ENCODE measurements around the gene ZNF451.

ZNF451 gene

GRCh38 chr6:57108691-57109090 is 18.7 kb downstream of the ZNF451 start:
- TF ChIP-seq, protein P1, sequence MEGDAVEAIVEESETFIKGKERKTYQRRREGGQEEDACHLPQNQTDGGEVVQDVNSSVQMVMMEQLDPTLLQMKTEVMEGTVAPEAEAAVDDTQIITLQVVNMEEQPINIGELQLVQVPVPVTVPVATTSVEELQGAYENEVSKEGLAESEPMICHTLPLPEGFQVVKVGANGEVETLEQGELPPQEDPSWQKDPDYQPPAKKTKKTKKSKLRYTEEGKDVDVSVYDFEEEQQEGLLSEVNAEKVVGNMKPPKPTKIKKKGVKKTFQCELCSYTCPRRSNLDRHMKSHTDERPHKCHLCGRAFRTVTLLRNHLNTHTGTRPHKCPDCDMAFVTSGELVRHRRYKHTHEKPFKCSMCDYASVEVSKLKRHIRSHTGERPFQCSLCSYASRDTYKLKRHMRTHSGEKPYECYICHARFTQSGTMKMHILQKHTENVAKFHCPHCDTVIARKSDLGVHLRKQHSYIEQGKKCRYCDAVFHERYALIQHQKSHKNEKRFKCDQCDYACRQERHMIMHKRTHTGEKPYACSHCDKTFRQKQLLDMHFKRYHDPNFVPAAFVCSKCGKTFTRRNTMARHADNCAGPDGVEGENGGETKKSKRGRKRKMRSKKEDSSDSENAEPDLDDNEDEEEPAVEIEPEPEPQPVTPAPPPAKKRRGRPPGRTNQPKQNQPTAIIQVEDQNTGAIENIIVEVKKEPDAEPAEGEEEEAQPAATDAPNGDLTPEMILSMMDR (IDR thresholded peaks at IDR 0.05; ENCODE audit: low read depth, low read length): peak; percentile 25; the same call in 1 of the 2 replicates
- no peak for TF ChIP-seq EZH2phosphoT487 (IDR thresholded peaks at IDR 0.05; ENCODE audit: low read depth)
- Histone ChIP-seq H3K27ac (ENCODE audit: low read length) (peak overlapping the region; percentile 75), H3K4me1 (ENCODE audit: low read length) (peaks cover 53% of the 10 kb centered on the region), H3K9ac (ENCODE audit: low read length) (peak overlapping the region; percentile 41; the same call in 1 of the 2 replicates), H3K4me2 (ENCODE audit: low read length) (peak overlapping the region; percentile 79), H2AFZ (ENCODE audit: low read depth, low read length) (no peak overlapping the region), H4K20me1 (ENCODE audit: insufficient read depth, low read length) (peaks cover 63% of the 10 kb centered on the region), H3K36me3 (replicated peaks; ENCODE audit: low read depth, low read length) (peaks cover 32% of the 10 kb centered on the region), H3K27me3 (ENCODE audit: low read depth, low read length) (no peaks in the 10 kb centered on the region), H3K4me3 (ENCODE audit: low read length) (peak overlapping the region; percentile 53), H3K79me2 (ENCODE audit: low read length) (peaks cover 91% of the 10 kb centered on the region), H3K9me3 (ENCODE audit: insufficient read depth, low read length) (no peaks in the 10 kb centered on the region)

GRCh38 chr6:57109880-57110279 is 19.9 kb downstream of the ZNF451 start:
- no peaks in the 10 kb centered on the region for H3K27me3 ChIP-seq (ENCODE audit: low read depth, low read length)
- H4K20me1 ChIP-seq (ENCODE audit: insufficient read depth, low read length): peaks cover 52% of the 10 kb centered on the region
- H3K27ac ChIP-seq (ENCODE audit: low read length): no peak overlapping the region
- H3K4me3 ChIP-seq (ENCODE audit: low read length): no peak overlapping the region
- no peak overlapping the region for H2AFZ ChIP-seq (ENCODE audit: low read depth, low read length)
- H3K4me2 ChIP-seq (ENCODE audit: low read length): 0 out of 2 replicates have a peak overlapping the region, but pooled peaks have one; percentile 79
- TF ChIP-seq, protein P1 (IDR thresholded peaks at IDR 0.05; ENCODE audit: low read depth, low read length): no peak
- TF ChIP-seq EZH2phosphoT487 (IDR thresholded peaks at IDR 0.05; ENCODE audit: low read depth): no peak
- H3K36me3 ChIP-seq (replicated peaks; ENCODE audit: low read depth, low read length): peaks cover 22% of the 10 kb centered on the region
- H3K79me2 ChIP-seq (ENCODE audit: low read length): peaks cover 88% of the 10 kb centered on the region
- no peak overlapping the region for H3K9ac ChIP-seq (ENCODE audit: low read length)
- H3K9me3 ChIP-seq (ENCODE audit: insufficient read depth, low read length): no peaks in the 10 kb centered on the region
- H3K4me1 ChIP-seq (ENCODE audit: low read length): peaks cover 42% of the 10 kb centered on the region

DNA sequence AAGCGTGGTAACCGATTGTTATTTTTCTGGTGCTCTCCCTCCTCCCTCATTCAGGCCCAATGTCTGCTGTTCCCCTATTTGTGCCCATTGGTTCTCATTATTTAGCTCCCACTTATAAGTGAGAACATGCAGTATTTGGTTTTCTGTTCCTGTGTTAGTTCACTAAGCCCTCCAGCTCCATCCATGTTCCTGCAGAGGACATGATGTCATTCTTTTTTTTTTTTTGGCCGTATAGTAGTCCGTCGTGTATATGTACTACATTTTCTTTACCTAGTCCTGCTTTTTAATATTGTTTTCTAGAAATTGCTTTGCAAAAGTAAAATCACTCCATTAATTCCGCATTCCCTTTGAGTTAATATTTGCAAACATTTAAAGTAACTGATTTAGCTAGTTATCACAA is 23.1 kb downstream of the ZNF451 start:
- H3K79me2 ChIP-seq (ENCODE audit: low read length): peaks cover 85% of the 10 kb centered on the region
- H3K9me3 ChIP-seq (ENCODE audit: insufficient read depth, low read length): no peaks in the 10 kb centered on the region
- H3K4me3 ChIP-seq (ENCODE audit: low read length): no peak overlapping the region
- no peak overlapping the region for H2AFZ ChIP-seq (ENCODE audit: low read depth, low read length)
- H3K4me2 ChIP-seq (ENCODE audit: low read length): no peak overlapping the region
- no peaks in the 10 kb centered on the region for H3K27me3 ChIP-seq (ENCODE audit: low read depth, low read length)
- H3K4me1 ChIP-seq (ENCODE audit: low read length): peaks cover 22% of the 10 kb centered on the region
- TF ChIP-seq EZH2phosphoT487 (IDR thresholded peaks at IDR 0.05; ENCODE audit: low read depth): no peak
- TF ChIP-seq, protein P1 (IDR thresholded peaks at IDR 0.05; ENCODE audit: low read depth, low read length): no peak
- no peak overlapping the region for H3K27ac ChIP-seq (ENCODE audit: low read length)
- H4K20me1 ChIP-seq (ENCODE audit: insufficient read depth, low read length): peaks cover 53% of the 10 kb centered on the region
- H3K9ac ChIP-seq (ENCODE audit: low read length): no peak overlapping the region
- H3K36me3 ChIP-seq (replicated peaks; ENCODE audit: low read depth, low read length): peaks cover 16% of the 10 kb centered on the region

DNA sequence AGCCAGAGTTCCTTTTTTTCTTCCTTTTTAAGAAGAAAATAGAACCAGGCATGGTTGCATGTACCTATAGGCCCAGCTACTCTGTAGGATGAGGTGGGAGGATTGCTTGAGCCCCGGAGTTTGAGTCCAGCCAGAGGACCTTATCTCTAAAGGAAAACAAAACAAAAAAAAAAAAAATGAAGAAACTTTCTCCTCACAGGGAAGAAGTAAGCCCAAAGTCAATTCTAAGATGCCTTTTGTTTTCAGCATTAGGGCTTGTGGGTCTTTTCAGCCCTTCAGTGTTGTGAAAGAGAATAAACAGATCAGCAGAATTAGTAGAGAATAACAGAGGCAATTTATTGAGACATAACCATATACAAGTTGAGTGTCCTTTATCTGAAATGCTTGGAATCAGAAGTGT is 26.8 kb downstream of the ZNF451 start:
- H3K27ac ChIP-seq (ENCODE audit: low read length): no peak overlapping the region
- TF ChIP-seq, protein P1 (IDR thresholded peaks at IDR 0.05; ENCODE audit: low read depth, low read length): no peak
- TF ChIP-seq EZH2phosphoT487 (IDR thresholded peaks at IDR 0.05; ENCODE audit: low read depth): no peak
- no peak overlapping the region for H2AFZ ChIP-seq (ENCODE audit: low read depth, low read length)
- H3K27me3 ChIP-seq (ENCODE audit: low read depth, low read length): no peaks in the 10 kb centered on the region
- H3K9ac ChIP-seq (ENCODE audit: low read length): no peak overlapping the region
- H3K36me3 ChIP-seq (replicated peaks; ENCODE audit: low read depth, low read length): peaks cover 19% of the 10 kb centered on the region
- no peak overlapping the region for H3K4me2 ChIP-seq (ENCODE audit: low read length)
- H3K79me2 ChIP-seq (ENCODE audit: low read length): peaks cover 82% of the 10 kb centered on the region
- peaks cover 42% of the 10 kb centered on the region for H4K20me1 ChIP-seq (ENCODE audit: insufficient read depth, low read length)
- H3K4me3 ChIP-seq (ENCODE audit: low read length): no peak overlapping the region
- no peaks in the 10 kb centered on the region for H3K9me3 ChIP-seq (ENCODE audit: insufficient read depth, low read length)
- H3K4me1 ChIP-seq (ENCODE audit: low read length): no peaks in the 10 kb centered on the region
